ENCODE measurements around the gene BAZ2A. TPM values are rescaled to one million over a fixed set of nuclear protein-coding genes. Genes with fewer than 3 reads are reported as not detected.

Gene BAZ2A
- polyA plus RNA-seq, 1 donor from 2014 or later, result 46.9 TPM

DNA sequence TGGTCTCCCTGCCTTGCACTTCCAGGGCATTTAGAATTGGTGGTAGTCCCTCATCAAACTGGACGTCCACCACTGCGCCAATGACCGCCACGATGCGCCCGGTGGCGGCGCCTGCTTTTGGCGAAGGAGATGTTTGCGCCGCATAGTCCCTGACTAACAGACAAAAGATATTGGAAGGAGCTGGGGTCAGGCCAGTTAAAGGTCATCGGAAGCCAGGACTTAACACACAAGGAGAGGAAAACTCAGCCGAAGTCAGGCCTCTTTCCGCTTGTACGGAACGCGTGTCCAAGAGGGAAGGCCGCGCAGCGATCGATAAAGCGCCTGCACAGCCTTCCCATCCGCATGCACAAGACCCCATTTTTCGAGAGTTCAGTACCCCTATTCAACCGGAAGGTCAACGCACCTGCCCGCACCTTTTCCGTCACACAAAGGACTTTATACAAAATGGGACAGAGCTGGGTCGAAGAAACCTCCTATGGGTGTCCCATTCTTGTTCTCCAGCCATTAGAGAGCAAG is 15.1 kb upstream of the BAZ2A start:
- Mint-ChIP-seq H3K4me3 (peak overlapping the region; percentile 69 to 97 (median 93)), H3K27me3 (no peaks in the 10 kb centered on the region)

DNA sequence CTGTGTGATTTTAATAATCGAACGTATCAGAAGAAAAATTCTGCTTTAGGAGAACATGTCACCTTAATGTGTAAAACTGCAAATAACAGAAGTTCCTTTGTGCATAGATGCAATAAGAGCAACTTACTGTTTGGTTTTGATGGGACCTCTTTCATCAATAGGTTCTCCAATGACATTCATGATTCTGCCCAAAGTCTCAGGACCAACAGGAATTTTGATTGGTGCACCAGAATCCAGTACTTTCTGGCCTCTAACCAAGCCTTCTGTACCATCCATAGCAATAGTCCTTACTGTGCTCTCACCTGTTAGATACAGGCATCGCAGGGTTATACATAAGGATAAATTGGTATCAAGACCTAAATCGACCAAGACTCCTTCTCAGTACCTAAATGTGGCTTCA is 14.5 kb upstream of the BAZ2A start:
- H3K4me3 Mint-ChIP-seq, result peak overlapping the region; percentile 69 to 97 (median 93)
- H3K9me3 Mint-ChIP-seq, result no peaks in the 10 kb centered on the region
- H3K27ac Mint-ChIP-seq, result peak overlapping the region; percentile 49 to 99 (median 68)
- H3K27me3 Mint-ChIP-seq, result no peaks in the 10 kb centered on the region
- H3K4me1 Mint-ChIP-seq, result peaks cover 14 to 21% (median 16%) of the 10 kb centered on the region in 3 donors
- peaks cover 5% of the 10 kb centered on the region for H3K36me3 Mint-ChIP-seq

More for the DNA sequence above, 15.1 kb upstream of the BAZ2A start:
- peak overlapping the region; percentile 49 to 99 (median 68) for H3K27ac Mint-ChIP-seq
- peaks cover 2% of the 10 kb centered on the region for H3K36me3 Mint-ChIP-seq
- H3K9me3 Mint-ChIP-seq, result no peaks in the 10 kb centered on the region
- H3K4me1 Mint-ChIP-seq, result peaks cover 14 to 21% (median 14%) of the 10 kb centered on the region in 3 donors

DNA sequence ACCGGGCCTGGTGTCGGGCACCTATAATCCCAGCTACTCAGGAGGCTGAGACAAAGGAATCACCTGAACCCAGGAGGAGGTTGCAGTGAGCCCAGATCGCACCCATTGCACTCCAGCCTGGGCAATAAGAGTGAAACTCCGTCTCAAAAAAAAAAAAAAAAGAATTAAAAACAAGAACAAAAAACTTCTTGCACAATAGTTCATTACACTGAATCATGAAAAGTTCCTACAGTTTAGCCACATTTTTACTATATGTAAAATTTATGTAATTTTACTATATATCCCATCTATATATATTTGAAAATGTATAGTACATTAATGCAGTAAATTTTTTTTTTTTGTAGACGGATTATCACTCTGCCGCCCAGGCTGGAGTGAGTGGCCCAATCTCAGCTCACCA is 11.1 kb upstream of the BAZ2A start:
- H3K27me3 Mint-ChIP-seq, result no peaks in the 10 kb centered on the region
- no peak overlapping the region for H3K27ac Mint-ChIP-seq
- peaks cover 23 to 29% (median 28%) of the 10 kb centered on the region in 3 donors for H3K4me1 Mint-ChIP-seq
- H3K36me3 Mint-ChIP-seq, result peaks cover 8% of the 10 kb centered on the region
- H3K4me3 Mint-ChIP-seq, result no peak overlapping the region
- H3K9me3 Mint-ChIP-seq, result no peaks in the 10 kb centered on the region

DNA sequence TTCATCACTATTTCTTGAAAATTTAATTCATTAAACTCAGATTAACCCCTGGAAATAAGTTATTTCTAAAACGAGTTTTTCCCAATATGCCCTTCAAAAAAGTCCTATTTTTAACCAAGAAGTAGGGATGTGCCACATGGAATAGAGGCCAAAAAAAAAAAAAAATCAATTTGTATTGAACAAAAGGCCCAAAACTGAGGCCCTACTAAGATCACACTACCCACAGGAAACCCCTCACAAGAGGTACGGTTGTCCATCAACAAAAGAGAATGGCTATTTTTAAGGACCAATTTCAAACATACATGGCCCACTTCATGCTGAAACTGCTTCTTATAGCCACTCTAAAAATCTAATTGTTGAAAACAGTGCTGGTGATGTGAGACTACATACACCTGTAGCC is 7.5 kb upstream of the BAZ2A start:
- peak overlapping the region in 2 of 4 donors; percentile 68 to 88 for H3K4me3 Mint-ChIP-seq
- H3K27ac Mint-ChIP-seq, result peak overlapping the region; percentile 35 to 99 (median 98)

DNA sequence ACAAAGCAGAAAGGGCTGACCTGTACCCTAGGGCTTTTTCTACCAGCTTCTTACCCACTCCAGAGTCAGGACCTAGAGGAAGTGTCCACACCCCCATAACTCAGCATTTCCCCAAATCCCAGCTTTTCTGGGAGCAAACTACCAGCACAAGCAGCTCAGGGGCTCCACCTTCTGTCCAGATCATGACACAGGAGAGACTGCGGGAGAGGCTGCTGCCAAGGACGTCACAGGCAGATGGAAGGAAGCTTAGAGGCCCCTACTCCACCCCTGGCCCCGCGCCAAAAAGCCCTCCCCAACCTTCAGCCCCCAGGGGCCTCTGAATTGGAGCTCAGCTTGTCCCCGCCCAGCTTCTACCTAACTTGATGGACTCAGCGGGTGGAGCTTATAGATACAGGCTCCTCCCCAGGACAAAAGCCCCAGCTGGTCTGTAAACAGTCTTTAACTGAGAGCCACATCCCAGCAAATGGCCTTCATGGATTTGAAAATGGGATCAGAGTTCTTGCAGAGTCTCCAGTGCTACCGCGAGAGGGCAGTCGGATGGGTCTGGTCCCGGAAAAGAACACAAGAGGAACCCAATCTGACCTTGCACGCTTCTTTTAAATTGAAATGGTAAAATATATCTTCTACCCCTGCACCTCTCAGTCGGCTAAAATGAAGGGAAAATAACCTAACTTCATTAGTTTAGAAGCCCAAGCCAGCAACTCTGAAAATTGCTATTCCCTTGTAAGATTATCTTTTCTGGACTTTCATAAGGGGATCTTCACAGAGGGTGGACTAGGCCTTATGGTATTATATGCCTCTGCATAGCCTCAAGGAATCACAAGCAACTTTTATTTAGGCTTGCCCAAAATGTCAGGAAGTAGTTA is 6.8 kb upstream of the BAZ2A start:
- peaks cover 1% of the 10 kb centered on the region for H3K27me3 Mint-ChIP-seq
- H3K27ac Mint-ChIP-seq, result peak overlapping the region; percentile 98 to 99 (median 98)
- H3K4me3 Mint-ChIP-seq, result peak overlapping the region; percentile 88 to 99 (median 95)
- H3K4me1 Mint-ChIP-seq, result peaks cover 28 to 42% (median 35%) of the 10 kb centered on the region in 3 donors
- H3K36me3 Mint-ChIP-seq, result peaks cover 7% of the 10 kb centered on the region
- H3K9me3 Mint-ChIP-seq, result no peaks in the 10 kb centered on the region

More for the DNA sequence above, 7.5 kb upstream of the BAZ2A start:
- peaks cover 8% of the 10 kb centered on the region for H3K36me3 Mint-ChIP-seq
- H3K27me3 Mint-ChIP-seq, result peaks cover 1% of the 10 kb centered on the region
- H3K4me1 Mint-ChIP-seq, result peaks cover 27 to 38% (median 29%) of the 10 kb centered on the region in 3 donors
- H3K9me3 Mint-ChIP-seq, result no peaks in the 10 kb centered on the region

DNA sequence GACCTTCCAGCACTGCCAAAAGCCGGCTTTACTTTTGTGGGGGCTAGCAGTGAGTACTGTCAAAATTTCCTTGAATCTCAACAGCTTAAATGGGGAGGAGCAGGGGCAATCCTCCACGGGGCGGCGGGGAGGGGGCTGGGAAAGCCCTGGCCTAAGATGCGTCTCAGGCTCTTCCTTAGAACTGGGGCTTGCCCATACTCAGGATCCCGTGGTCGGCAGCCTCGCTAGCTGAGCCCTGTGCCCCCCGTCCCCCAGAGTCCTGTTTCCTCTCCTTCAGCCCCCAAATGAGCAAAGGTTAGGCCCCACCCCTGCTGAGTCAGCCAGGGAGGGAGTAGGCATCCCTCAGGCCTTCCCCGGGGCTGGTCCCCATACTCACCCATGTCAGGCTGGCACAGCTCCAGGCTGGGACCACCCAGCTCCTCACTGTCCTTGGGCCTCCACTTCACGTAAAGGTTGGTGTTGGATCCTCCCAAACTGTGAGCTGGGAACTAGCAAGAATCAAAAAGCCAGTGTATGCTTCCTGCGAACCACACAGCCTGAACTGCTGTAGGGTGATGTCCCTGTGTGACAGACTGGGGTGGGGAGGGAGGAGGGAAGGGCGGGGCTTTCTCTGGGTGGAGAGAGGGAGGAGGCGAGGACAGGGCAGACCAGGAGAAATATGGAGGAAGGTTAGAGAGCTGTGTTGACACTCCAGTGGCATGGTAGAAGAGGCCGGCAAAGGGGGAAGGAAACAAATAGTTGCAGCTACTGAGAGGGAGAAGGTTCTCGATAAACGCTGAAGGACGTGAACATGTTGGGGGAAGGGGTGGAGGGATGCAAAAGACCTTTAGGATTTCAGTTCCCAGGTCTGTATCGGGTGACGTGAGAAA is 5.9 kb upstream of the BAZ2A start:
- H3K9me3 Mint-ChIP-seq, result no peaks in the 10 kb centered on the region
- peaks cover 1% of the 10 kb centered on the region for H3K27me3 Mint-ChIP-seq
- peak overlapping the region; percentile 88 to 99 (median 95) for H3K4me3 Mint-ChIP-seq
- peaks cover 5% of the 10 kb centered on the region for H3K36me3 Mint-ChIP-seq
- H3K27ac Mint-ChIP-seq, result peak overlapping the region; percentile 98 to 99 (median 98)
- H3K4me1 Mint-ChIP-seq, result peaks cover 34 to 45% (median 41%) of the 10 kb centered on the region in 3 donors

DNA sequence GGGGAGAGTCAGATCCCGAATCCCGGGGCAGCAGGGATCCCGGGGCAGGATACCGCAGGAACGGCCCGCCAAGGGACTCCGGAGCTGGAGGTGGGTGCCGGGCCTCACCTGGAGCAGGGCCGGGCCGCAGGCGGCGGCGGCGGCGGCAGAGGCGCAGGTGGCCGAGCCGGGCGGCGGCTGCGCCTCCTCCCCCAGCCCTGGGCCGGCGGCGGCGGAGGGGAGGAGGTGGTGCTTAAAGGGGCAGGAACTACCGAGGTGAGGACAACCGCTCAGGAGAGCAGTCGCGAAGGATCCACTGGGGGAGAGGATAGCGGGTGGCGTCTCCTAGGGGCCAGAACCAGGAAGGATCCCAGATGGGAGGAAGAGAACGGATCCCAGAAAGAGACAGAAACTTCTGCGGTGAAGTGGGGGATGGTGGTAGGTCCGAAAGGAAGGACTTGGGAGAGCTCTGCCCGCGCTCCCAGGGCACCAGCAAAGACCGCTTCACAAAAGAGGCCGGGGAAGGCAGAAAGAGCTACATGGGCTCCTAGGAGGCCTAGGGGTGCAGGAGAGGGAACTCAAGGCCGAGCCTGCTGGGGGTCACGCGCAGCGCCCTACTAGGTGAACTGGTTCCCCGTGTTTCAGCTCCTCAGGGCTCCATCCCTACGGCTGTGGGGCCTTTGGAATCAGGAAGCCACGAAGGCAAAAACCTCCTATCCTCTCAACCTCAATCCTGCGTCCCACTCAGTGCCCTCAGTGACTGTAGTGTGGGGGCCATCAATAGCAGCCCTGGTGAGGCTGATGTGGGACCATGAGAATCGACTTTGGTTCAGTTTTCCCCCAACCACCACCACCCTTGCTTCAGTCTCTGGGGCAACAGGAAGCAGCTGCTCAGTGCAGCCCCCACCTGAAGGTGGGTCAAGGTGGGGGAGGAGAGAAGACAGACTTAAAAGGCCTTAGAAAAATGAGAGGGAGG is 5.0 kb upstream of the BAZ2A start:
- H3K4me3 Mint-ChIP-seq, result peak overlapping the region; percentile 88 to 99 (median 95)
- H3K36me3 Mint-ChIP-seq, result peaks cover 5% of the 10 kb centered on the region
- peak overlapping the region; percentile 96 to 99 (median 98) for H3K27ac Mint-ChIP-seq
- H3K27me3 Mint-ChIP-seq, result peaks cover 1% of the 10 kb centered on the region
- H3K4me1 Mint-ChIP-seq, result peaks cover 38 to 53% (median 48%) of the 10 kb centered on the region in 3 donors
- H3K9me3 Mint-ChIP-seq, result no peaks in the 10 kb centered on the region

DNA sequence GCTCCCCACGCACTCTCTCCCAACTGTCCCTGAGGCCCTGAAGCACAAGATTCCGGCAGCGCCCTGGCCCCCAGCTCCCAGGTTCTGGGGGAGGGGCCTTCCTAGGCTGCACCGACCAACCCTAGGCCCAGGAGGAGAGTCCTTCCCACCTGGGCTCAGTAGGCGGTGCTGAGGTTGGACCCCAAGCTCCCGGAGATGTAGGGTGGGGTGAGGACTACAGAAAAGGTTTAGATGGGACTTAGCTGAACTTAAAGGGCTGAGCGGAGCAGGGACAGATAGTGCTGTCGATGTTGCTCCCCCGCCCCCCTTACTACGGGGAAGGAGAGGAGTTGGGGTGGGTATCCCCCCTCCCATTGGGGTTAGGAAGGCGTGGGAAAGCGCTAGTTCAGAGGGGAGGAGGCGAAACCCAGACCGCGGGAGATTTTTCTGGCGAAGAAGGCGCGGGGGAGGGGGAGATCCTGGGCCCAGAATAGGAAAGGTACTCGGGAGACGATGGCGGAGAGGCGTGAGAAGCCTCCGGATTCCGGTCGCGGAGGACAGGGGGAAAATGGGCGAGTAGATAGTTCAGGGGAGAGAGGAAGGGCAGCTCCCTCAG is 4.2 kb upstream of the BAZ2A start:
- peak overlapping the region; percentile 88 to 99 (median 95) for H3K4me3 Mint-ChIP-seq
- H3K27me3 Mint-ChIP-seq, result peaks cover 1% of the 10 kb centered on the region
- H3K36me3 Mint-ChIP-seq, result peaks cover 4% of the 10 kb centered on the region
- H3K27ac Mint-ChIP-seq, result peak overlapping the region; percentile 94 to 99 (median 96)
- H3K9me3 Mint-ChIP-seq, result no peaks in the 10 kb centered on the region
- H3K4me1 Mint-ChIP-seq, result peaks cover 38 to 50% (median 48%) of the 10 kb centered on the region in 3 donors

DNA sequence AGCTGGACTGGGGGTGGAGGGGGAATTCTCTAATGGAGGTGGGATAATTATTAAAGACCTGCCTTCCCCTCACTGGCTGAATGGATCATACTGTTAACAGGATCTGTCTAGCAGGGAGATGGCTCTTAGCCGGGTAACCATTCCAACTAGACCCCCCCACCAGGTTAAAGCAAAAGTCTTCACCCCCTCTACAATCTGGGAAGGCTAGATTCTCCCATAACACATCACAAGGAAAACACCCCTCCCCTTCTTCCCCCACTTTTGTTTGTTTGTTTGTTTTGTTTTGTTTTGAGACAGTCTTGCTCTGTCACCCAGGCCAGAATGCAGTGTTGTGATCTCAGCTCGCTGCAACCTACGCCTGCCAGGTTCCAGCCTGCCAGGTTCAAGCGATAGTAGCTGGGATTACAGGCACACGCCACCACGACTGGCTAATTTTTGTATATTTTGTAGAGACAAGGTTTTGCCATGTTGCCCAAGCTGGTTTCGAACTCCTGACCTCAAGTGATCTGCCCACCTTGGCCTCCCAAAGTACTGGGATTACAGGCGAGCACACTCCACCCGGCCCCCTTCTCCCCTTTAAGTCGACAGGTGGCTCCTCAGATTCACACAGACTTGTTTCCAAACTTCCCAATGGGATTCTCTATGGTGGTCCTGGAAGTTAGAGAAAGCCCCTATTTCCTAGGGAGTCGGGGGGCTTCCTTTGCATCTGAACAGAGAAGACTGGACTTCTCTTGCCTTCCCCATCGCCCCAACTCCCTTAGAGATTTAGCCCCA is 3.5 kb upstream of the BAZ2A start:
- Mint-ChIP-seq H3K4me1 (peaks cover 43 to 55% (median 49%) of the 10 kb centered on the region in 3 donors), H3K27me3 (peaks cover 1% of the 10 kb centered on the region), H3K36me3 (peaks cover 4% of the 10 kb centered on the region)

DNA sequence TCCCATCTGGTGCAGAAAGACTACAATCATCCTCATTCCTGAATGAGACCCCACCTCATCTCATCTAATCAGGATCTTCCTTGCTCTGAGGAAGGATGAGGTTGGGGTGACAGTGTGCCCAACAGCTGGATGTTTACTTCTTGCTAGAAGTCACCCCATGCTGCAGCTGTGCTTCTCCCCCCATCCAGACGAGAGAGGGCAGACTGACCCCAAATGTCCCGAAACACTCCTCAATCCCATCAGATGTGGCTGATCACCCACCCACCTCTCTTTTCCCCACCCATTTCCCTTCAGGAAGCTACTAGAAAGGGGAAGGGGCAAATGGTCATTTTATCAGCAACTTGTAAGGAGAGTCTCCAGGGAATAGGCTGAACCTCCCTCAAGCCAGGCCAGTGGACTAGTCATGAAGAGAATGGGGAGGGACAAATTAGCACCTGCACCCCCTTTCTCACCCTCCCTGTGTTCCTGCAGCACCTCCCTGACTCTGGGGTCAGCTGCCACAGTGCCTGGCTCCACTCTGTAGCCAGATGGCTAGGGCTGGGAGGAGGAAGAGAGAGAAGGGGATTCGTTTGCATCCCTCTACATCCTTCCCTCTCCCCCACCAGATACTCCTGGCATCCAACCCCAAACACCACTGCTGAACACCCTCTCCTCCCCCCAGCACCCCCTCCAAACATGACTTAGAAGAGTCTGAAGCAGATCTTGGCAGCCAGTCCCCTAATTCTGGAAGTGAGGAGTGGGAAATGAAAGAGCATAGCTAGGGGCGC is 2.8 kb upstream of the BAZ2A start:
- no peaks in the 10 kb centered on the region for H3K9me3 Mint-ChIP-seq
- H3K4me3 Mint-ChIP-seq, result peak overlapping the region; percentile 88 to 99 (median 90)
- H3K4me1 Mint-ChIP-seq, result peaks cover 50 to 61% (median 54%) of the 10 kb centered on the region in 3 donors
- H3K36me3 Mint-ChIP-seq, result peaks cover 2% of the 10 kb centered on the region
- H3K27ac Mint-ChIP-seq, result peak overlapping the region; percentile 83 to 99 (median 96)
- peaks cover 1% of the 10 kb centered on the region for H3K27me3 Mint-ChIP-seq

More for the DNA sequence above, 3.5 kb upstream of the BAZ2A start:
- Mint-ChIP-seq H3K9me3 (no peaks in the 10 kb centered on the region), H3K27ac (peak overlapping the region in 2 of 3 donors; percentile 96 to 99), H3K4me3 (peak overlapping the region; percentile 88 to 99 (median 95))

DNA sequence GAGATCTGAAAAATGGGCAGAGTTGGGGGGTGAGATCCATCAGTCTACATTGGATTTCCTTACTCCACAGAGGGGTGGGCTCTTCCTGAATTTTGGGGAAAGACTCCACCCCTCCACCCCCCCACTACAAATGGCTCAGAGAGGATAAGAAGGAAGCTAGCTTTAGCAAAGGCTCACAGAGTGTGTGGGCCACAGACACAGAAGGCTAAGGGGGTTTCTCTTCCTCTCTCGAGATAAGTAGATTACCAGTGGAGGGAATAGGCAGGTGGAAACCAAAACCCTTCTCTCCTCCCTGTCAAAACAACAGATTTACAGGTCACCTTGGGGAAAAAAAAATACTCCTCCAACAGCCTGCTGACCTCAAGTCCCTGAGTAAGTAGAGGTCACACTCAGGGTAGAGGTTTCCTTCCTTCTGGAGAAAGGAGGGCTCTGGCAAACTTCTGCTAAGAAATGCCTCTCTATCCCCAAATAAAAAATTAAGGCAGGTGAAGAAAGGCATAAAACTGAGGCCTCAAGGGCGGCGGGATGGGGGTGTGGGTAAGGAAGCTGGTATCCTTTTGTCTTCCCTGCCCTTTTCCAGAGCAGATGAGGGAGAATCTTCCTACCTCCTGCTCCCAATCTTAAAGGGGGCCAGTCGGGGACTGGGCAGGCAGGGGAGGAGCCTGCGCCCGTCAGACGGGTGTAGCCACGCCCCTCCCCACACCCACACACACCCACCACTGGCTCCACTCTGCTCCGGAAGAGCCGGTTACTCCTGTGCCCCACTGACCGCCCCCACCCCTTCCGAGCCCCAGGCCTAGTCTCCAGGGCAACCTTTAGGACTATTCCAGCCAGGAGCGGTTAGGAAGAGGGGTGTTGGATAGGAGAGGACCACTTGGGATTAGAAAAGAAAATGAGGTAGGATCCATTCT is 1.9 kb upstream of the BAZ2A start:
- peak overlapping the region; percentile 70 to 99 (median 88) for H3K4me3 Mint-ChIP-seq
- H3K9me3 Mint-ChIP-seq, result no peaks in the 10 kb centered on the region
- H3K4me1 Mint-ChIP-seq, result peaks cover 42 to 58% (median 47%) of the 10 kb centered on the region in 3 donors
- H3K36me3 Mint-ChIP-seq, result peaks cover 2% of the 10 kb centered on the region
- peak overlapping the region; percentile 83 to 99 (median 96) for H3K27ac Mint-ChIP-seq
- peaks cover 1% of the 10 kb centered on the region for H3K27me3 Mint-ChIP-seq

All from IgD-negative memory B cell (primary cell).